HL-60 (cell line): Measurements from ENCODE around the gene LTBP3.

Experiments used
- DNase-seq, 2 experiments: peaks; one replicate each; pipeline ENCODE4 v3.0.0-alpha.2; 2010 to 2020; ENCODE audit warnings: low read depth in 1 of 2, low spot score in 1 of 2
- H3K27ac ChIP-seq: fragments of 250-450 bp; sonication (Bioruptor Pico); replicated peaks from 2 replicates; pipeline ENCODE4 v1.5.1; 2020; ENCODE audit warnings: mild to moderate bottlenecking, moderate library complexity
- H3K27me3 ChIP-seq: fragments of 250-450 bp; sonication (Bioruptor Pico); 2 replicates; pipeline ENCODE4 v1.5.1; 2021; ENCODE audit warnings: mild to moderate bottlenecking, moderate library complexity; ENCODE audit not compliant: insufficient read depth, poor library complexity, severe bottlenecking
- H3K4me3 ChIP-seq: replicated peaks from 2 replicates; pipeline ENCODE4 v1.5.1; 2011; ENCODE audit warnings: mild to moderate bottlenecking, control low read depth, low read length; ENCODE audit not compliant: insufficient read depth
- CTCF ChIP-seq: IDR thresholded peaks from one replicate; pipeline ENCODE4 v1.5.1; 2011; ENCODE audit warnings: low read length, control low read depth, inconsistent platforms; ENCODE audit not compliant: insufficient read depth
- GABPA ChIP-seq: IDR thresholded peaks from 2 replicates; pipeline ENCODE4 v1.6.1; 2012; ENCODE audit warnings: low read depth
- POLR2AphosphoS5 ChIP-seq: IDR thresholded peaks from 2 replicates; pipeline ENCODE4 v1.6.1; 2012; ENCODE audit warnings: low read depth
- SPI1 ChIP-seq: IDR thresholded peaks from 2 replicates; pipeline ENCODE4 v1.6.1; 2012; ENCODE audit warnings: low read depth, mild to moderate bottlenecking, borderline replicate concordance
- TF ChIP-seq, protein P1 (sequence below): IDR thresholded peaks from 2 replicates; pipeline ENCODE4 v1.6.1; 2012; ENCODE audit warnings: low read depth; ENCODE audit not compliant: insufficient replicate concordance

LTBP3 gene

GRCh38 chr11:65498042-65498726, 60.0 kb downstream of the LTBP3 start:
- Histone ChIP-seq H3K4me3 (peak overlapping the region; percentile 24), H3K27ac (peak overlapping the region; percentile 100), H3K27me3 (no peaks in the 10 kb centered on the region)
- no peak for TF ChIP-seq GABPA
- TF ChIP-seq CTCF = no peak
- TF ChIP-seq, protein P1, sequence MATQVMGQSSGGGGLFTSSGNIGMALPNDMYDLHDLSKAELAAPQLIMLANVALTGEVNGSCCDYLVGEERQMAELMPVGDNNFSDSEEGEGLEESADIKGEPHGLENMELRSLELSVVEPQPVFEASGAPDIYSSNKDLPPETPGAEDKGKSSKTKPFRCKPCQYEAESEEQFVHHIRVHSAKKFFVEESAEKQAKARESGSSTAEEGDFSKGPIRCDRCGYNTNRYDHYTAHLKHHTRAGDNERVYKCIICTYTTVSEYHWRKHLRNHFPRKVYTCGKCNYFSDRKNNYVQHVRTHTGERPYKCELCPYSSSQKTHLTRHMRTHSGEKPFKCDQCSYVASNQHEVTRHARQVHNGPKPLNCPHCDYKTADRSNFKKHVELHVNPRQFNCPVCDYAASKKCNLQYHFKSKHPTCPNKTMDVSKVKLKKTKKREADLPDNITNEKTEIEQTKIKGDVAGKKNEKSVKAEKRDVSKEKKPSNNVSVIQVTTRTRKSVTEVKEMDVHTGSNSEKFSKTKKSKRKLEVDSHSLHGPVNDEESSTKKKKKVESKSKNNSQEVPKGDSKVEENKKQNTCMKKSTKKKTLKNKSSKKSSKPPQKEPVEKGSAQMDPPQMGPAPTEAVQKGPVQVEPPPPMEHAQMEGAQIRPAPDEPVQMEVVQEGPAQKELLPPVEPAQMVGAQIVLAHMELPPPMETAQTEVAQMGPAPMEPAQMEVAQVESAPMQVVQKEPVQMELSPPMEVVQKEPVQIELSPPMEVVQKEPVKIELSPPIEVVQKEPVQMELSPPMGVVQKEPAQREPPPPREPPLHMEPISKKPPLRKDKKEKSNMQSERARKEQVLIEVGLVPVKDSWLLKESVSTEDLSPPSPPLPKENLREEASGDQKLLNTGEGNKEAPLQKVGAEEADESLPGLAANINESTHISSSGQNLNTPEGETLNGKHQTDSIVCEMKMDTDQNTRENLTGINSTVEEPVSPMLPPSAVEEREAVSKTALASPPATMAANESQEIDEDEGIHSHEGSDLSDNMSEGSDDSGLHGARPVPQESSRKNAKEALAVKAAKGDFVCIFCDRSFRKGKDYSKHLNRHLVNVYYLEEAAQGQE = peak; percentile 48
- peak; percentile 47 to 77 for DNase-seq

DNA sequence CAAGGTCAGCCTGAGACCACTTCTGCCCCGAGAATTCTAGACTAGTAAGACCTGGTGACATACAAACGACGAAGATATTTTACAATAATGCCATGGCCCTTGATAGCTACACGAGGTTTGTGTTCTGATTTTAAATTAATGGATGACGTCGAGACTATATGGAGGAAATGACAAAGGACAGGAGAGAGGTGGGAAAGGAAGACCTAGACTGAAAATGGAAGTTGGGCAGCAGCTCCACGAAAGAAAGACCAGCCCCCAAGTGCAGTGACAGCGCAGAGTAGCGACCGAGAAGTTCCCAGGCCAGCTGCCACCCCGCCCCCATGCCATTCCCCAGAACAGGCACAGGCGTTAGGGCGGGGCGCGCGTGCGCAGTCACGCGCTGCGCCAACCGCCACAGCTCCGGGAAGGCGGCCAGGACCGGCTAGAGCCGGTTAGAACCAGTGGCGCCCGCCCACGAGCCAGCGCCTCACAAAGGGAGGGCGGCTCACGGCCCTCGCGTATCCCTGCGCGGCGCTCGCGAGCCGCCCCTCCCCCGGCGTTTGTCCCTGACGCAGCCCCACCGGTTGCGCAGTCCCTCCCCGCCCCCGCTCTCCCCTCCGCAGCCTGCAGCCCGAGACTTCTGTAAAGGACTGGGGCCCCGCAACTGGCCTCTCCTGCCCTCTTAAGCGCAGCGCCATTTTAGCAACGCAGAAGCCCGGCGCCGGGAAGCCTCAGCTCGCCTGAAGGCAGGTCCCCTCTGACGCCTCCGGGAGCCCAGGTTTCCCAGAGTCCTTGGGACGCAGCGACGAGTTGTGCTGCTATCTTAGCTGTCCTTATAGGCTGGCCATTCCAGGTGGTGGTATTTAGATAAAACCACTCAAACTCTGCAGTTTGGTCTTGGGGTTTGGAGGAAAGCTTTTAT, 60.8 kb downstream of the LTBP3 start:
- no peaks in the 10 kb centered on the region for H3K27me3 ChIP-seq
- peak; percentile 98 for DNase-seq
- TF ChIP-seq POLR2AphosphoS5 (peak; percentile 42; the same call in 1 of the 2 replicates), CTCF (no peak), SPI1 (no peak)
- TF ChIP-seq, protein P1 = peak; percentile 69
- peak overlapping the region; percentile 100 for H3K27ac ChIP-seq
- peak overlapping the region; percentile 24 for H3K4me3 ChIP-seq

DNA sequence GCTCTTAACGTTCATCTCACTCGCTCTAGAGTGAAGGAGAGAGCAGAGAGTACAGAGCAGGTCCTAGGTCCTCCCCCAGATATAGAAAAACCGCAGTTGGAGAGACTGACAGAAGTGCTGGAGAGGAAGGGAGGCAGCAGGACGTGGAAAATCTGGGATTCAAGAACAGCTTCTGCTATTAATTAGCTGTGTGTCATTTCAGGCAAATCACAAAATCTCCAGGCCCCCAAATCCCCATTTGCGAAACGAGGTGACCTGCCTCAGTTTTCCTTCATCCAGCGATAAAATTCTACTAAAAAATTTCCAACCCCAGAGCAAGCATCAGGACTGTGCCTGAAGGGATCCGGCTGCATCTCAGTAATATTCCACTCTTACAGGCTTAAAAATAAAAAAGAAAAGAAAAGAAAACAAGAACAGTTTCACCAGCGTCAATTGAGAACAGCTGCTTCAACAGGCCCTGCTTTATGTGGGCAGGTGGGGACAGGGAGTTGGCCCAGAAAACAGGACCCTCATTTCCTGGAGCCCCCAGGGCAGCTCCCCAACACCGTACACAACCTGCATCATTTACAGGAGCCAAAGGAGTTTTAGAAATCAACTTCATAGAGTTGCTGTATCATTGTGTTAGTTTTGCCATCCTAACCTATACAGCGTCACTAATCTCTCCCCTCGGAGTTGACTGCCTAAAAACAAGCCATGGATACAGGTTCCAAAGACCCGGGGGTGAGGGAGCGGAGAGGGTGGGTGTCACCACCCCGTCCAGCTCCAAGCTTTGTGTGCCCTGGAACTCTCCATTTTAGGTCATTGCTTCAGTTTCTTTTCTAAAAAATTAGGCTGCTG, 61.6 kb downstream of the LTBP3 start:
- peak overlapping the region; percentile 100 for H3K27ac ChIP-seq
- peak overlapping the region; percentile 15 for H3K4me3 ChIP-seq
- no peak for DNase-seq
- TF ChIP-seq POLR2AphosphoS5 (no peak), SPI1 (no peak), GABPA (no peak), CTCF (no peak)
- TF ChIP-seq, protein P1 = no peak
- H3K27me3 ChIP-seq = no peaks in the 10 kb centered on the region
